Posterior cingulate gyrus (tissue), 11 donors: ENCODE measurements around the gene ADGRB3.

Source experiments
- DNase-seq, 10 donors: peaks; one replicate each; pipeline versions ENCODE4 v3.0.0 to v3.0.0-alpha.2; 2020 to 2021; ENCODE audit warnings: mixed read lengths in 3 of 10
- intact Hi-C: fragments of 100-400 bp; cut with DNase I; formaldehyde crosslinking; loops from one replicate; pipeline ENCODE4 v1.15.1; 2023

ADGRB3 gene

DNA sequence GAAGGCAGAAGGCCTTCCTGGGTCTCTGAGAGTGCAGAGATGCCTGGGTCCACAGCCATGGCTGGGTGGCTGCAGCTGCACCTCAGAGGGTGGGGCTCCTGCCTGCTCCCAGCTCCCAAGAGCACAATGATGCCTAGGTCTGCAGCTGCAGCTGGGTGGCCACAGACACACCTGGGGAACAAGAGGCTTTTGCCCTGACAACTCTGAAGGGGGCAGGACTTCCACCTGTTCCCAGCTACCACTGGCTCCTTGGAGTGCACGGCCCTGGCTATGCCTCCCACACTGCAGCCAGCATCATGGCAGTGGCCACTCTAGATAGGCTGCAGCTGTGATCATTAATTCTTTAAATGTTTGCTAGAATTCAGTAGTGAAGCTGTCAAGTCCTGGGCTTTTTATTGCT lies 511.3 kb downstream of the ADGRB3 start:
- DNase-seq, result peak in 1 of 10 donors; percentile 56
- intact Hi-C loops, result no loop called here

- intact Hi-C loops, result no loop called here
- DNase-seq, result no peak
Observed at GRCh38 chr6:69155467-69155866, 520.4 kb downstream of the ADGRB3 start.

DNA sequence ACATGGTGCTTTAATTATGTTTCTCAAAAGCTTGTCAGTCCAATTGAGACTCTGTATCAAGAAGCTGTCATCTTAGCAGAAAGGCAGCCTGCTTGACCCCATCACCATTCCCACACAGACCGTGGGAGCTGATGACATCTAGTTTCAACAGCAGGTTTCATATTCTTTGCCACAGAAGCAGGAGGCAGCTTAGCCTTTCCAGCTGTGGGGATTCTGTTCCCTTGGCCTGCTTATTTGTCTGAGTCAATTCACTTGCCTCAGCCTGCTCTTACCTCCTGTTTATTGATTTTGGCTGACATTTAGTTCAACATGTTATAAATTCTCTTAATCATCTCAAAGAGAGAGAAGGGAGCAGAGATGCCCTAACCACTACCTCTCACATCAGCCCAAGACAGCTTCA lies 527.7 kb downstream of the ADGRB3 start:
- DNase-seq, result no peak
- intact Hi-C loops, result no loop called here

DNA sequence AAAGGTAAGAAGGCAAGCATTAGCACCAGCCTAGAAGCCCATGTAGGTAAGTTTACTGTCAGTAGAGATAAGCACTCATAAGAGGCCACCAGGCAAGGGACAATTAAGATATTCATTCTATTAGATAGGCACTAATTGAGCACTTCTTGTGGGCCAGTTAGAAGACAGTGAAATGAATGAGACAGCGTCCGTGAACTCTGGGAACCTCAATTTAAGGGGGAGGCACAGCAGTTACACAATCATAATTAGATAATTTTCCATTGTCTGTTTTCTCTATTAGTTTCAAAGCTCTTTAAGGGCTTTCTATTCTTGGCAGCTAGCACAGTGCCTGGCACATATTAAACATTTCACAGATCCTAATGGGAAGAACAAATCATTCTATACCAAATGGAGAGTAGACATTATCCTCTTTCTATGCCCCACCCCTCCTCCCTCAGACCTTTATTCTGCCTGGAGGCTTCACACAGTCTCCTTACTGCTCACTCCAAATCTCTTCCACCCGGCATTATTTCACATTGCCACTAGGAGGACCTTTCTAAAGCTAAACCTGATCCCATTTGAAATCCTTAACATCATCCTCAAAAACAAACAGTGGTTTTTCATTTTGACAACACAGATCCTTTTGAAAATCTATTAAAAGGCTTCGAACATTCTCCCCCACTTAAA lies 529.6 kb downstream of the ADGRB3 start:
- no peak for DNase-seq
- intact Hi-C loops, result no loop called here

DNA sequence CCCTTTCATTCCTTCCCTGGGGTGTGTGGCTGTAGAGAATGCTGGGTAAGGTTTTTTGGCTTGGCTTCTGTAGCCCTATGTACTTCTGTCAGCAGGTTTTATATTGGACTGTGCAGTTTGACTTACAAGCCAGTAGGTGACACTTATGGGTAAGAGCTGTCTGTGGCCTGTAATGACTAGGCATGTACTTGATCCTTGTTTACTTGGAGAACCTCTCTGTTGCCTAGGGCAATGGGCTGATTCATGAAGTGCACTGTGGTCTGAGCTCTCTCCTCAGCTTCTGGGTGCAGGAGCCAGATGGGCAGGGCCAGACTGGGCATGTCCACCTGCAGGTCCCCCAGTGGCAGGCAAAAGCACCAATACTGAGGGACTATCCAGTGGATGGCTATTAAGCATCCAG lies 544.6 kb downstream of the ADGRB3 start:
- no peak for DNase-seq
- intact Hi-C loops, result no loop called here

- intact Hi-C loops, result no loop called here
- DNase-seq, result peak in 1 of 10 donors; percentile 58
Observed at GRCh38 chr6:69180361-69181067, 545.4 kb downstream of the ADGRB3 start.

DNA sequence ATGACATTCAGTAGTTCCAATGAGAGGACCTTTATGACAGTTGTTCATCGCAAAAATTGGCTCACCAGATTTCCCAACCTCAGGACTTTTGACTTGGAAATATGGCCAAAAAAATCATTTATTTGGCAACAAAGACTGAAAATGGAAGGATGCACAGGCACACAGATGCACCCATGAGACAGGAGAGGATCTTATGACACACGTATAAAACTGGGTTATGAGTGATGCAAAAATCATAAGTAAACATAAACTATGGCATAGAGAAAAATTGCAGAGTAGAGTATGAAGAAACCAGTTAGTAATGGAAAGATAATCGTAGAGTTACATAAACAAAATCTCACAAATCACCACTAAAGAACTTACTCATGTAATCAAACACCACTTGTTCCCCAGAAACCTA lies 546.9 kb downstream of the ADGRB3 start:
- intact Hi-C loops, result no loop called here

GRCh38 chr6:69185276-69185675 lies 550.2 kb downstream of the ADGRB3 start:
- no peak for DNase-seq
- intact Hi-C loops, result no loop called here

More for the DNA sequence above, 546.9 kb downstream of the ADGRB3 start:
- no peak for DNase-seq

GRCh38 chr6:69202768-69203167 lies 567.7 kb downstream of the ADGRB3 start:
- intact Hi-C loops, result no loop called here
- no peak for DNase-seq

DNA sequence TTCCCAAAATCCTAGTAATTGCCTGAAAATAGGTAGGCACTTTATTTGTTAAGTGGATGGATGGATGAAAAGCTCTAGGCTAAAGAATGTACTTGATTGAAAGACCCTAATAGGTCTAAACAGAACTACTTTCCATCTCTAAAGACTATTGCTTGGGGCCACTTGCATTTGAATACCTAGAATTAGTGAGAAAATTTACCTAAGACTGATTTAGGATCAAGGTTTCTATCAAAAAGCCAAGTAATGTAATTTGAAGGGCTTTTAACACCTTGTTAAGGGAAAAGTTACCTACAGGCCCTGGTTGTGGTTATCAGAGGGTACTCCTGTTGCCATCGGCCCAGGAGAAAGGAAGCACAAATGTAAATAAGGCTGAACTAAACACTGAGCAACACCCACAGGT lies 581.0 kb downstream of the ADGRB3 start:
- DNase-seq, result no peak
- intact Hi-C loops, result no loop called here

GRCh38 chr6:69217343-69217742 lies 582.3 kb downstream of the ADGRB3 start:
- no peak for DNase-seq
- intact Hi-C loops, result no loop called here

DNA sequence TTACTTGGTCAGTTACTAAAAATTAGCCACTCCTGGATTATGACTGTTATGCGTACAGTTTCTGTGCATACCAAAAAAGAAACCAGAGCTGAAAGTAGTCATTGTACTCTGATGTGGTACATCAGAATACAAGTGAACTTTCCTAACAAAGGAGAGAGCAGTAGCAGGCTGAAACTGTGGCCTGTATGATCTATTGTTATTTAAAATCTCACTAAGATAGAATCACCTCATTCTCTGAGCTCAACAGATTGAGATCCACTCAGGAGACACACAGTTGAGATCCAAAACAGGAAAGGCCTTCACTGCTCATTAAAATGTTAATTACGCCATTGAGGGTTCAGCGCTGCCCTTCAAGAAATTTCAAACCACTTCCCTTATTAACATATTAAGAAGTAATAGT lies 585.3 kb downstream of the ADGRB3 start:
- no peak for DNase-seq
- intact Hi-C loops, result loop anchor here (5.0 kb wide), 1 partner anchor 103 kb away; no protein-coding TSS in a partner anchor

DNA sequence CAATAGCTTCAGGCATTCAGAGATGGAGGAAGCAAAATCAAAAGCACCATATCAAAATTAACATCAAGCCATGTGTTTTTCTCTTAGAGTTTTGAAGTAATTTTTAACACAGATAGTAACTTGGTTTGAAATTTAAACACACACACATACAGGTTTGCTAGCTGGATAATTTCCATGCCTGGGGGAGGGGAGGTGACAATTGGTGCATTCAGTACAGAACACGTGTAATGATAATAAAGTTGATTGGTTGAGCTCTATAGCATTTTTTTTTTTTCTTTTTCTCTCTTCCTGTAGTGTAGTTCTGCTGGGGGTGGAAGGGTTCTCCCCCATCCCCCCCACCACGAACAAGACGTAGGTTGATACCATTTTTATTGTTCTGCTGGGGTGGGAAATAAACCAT lies 596.9 kb downstream of the ADGRB3 start:
- peak in 4 of 10 donors; percentile 12 to 63 (median 40) for DNase-seq
- intact Hi-C loops, result no loop called here

DNA sequence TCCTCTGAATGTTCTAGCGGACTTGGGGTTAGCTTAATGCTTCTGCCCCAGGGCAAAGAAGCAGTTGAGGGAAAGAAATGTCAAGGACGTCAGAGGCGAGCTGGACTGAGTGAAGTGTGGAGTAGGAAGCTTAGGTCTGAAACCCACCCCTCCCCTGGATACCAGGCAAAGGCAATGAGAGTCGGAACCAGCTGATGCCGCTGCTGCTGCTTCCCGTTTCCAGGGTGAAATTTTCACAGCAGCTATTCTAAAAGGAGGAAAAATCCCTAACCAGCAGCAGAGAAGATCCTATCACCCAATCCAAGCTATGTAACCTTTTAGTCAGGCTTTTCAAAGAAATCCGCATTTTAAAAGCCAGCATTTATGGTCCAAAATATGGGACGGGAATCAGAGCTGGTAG lies 597.4 kb downstream of the ADGRB3 start:
- DNase-seq, result peak in 5 of 10 donors; percentile 3 to 82 (median 27)
- intact Hi-C loops, result no loop called here

DNA sequence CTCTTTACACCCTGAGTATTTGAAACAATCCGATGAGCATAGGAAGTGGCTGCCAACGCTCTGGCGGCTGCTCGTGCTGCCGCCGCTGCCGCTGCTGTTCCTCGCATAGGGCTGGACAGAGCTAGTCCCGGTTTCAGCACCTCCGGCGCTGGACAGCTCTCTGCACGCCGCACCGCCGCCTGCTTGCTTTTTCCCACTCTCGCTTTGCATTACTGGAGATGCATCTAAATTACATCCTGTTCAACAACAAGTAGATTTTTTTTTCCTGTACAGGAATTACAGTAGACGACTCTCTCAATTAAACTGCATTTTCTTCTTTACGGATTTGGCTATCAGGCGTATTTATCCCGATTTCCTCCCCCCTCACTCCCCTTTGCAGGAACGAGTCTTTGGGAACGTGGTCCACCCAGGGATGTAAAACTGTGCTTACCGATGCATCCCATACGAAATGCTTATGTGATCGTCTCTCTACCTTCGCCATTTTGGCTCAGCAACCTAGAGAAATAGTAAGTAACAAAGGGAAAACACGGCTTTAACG lies 597.9 kb downstream of the ADGRB3 start:
- DNase-seq, result peak; percentile 63 to 96 (median 82)
- intact Hi-C loops, result no loop called here

DNA sequence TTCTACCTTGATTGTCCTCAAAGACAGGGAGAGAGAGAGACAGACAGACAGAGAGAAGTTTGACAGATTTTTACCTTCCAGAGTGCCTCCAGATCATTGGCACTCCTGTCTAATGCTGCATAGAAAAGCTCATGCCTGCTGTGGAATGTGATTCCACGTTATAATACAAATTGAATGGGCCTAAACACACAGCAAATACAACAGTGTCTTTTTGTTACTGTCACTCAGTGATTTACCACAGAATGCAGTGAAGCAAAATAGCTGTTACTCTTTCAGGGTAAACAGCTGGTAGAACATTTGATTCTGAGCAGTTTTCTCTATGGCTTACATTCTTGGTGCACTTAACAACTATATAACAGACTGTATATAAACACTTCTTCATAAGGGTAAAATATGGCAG lies 603.0 kb downstream of the ADGRB3 start:
- intact Hi-C loops, result no loop called here
- DNase-seq, result no peak

- intact Hi-C loops, result no loop called here
- no peak for DNase-seq
Observed at GRCh38 chr6:69246983-69247382, 611.9 kb downstream of the ADGRB3 start.

DNA sequence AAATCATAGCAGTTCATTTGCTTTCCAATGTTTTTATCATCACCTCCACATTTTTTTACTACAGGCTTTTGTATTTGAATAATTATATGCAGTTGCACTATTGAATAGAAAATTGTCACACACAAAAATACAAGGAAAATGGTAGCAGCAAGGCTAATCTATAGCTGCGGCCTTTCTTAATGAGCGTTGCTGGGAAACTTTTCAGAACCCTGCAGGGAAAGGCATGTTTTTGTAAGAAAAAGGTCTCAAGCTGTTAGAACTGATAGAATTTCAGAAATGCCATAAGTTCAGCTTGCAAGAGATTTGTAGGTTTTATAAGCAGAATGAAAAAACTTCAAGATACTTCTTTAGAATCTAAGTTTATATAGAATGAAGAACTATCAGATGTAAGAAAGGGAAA lies 625.9 kb downstream of the ADGRB3 start:
- intact Hi-C loops, result no loop called here

GRCh38 chr6:69263297-69263696 lies 628.2 kb downstream of the ADGRB3 start:
- intact Hi-C loops, result no loop called here
- no peak for DNase-seq

More for the DNA sequence above, 625.9 kb downstream of the ADGRB3 start:
- no peak for DNase-seq

DNA sequence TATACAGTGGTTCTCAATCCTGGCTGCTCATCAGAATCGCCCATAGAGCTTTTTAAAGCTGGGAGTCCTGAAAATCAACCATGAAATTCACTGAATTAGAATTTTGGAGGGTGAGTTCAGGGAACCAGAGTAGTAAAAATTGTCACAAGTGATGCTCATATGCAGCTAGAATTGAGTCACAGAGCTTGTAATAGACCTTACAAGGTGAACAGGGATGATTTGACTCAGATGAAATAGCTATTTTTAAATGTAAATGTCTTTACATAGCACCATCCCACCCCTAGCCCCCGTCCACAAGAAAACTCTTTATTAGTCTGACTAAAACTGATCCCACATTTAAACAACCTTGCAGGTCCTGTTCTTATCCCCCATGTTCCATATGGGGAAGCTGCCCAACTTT lies 630.0 kb downstream of the ADGRB3 start:
- intact Hi-C loops, result no loop called here
- DNase-seq, result no peak

DNA sequence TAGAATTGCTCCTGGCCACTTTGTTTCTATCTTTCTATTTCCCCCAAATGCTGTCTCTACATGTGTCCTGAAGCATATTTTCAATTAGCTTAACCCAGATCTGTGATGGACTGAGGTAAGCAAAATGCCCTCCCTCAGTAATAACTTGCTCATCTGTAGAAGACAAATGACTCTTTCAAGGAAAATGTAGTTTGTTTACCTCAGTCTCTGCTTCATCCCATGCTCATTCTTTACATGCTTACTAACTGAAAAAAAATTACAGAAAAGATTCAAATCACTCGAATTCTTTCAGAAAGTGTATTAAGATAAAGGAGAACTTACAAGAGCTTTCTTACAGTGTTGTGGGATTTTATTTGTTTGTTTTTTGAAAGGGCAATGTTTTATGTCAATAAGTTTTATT lies 630.6 kb downstream of the ADGRB3 start:
- no peak for DNase-seq
- intact Hi-C loops, result no loop called here

DNA sequence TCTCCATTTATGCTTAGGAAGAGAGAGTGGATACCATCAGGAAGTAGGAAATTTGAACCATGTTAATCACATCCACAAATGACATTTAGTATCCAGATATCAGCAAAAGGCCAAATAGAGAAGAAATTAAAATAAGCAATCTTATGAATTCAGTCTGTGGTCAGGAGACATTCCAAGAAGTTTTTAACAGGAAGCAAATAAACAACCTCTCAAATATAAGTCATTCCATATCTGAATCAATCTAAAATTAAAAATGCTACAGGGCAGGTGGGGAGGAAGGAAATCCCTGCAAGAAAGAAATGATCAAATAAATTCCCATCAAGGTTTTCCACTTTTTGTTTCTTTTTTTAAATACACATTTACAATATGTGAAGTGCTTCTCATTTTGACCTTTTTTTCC lies 641.1 kb downstream of the ADGRB3 start:
- DNase-seq, result no peak
- intact Hi-C loops, result no loop called here
